GM21390 (cell line): ENCODE measurements around the gene CHD5.

Experiments
- ATAC-seq: cut with Tn5 transposase; IDR thresholded peaks from one replicate; pipeline ENCODE4 v1.9.1; 2021; ENCODE audit not compliant: unreplicated experiment

CHD5 gene

DNA sequence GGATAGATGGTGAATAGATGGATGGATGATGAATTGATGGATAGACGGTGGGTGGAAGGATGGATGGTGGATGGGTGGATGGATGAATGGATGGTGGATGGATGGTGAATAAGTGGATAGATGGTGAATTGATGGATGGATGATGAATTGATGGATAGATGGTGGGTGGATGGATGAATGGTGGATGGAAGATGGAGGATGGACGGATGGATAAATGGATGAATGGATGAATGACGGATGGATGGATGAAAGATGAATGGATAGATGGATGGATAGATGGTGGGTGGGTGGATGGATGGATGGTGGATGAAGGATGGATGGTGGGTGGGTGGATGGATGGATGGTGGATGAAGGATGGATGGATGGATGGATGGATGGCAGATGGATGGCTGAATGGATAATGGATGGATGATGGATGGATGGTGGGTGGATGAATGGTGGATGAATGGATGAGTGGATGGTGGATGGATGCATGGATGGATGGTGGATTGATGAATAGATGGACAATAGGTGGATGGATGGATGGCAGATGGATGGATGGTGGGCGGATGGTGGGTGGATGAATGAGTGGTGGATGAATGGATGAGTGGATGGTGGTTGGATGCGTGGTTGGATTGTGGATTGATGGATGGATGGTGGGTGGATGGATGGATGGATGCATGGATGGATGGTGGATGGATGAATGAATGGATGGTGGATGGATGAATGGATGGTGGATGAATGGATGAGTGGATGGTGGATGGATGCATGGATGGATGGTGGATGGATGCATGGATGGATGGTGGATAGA is 5.3 kb downstream of the CHD5 start:
- no peak for ATAC-seq

DNA sequence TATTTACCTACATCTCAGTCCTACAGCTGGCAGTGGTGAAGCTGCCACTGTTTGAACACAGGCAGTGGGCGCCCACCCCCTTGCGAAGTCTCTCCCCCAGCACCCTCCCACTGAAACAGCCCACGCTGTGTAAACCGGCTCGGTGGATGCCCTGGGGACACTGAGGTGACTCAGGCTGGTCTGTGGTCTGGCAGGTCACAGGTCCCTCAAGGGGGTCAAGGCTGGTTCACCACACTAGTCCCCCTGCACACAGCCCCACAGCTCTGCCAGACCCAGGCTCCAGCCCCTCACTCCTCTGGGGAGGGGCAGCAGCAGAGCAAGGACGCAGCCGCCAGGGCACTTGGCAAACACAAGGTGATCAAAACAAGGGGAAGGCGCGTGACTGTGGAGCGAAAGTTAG is 7.6 kb downstream of the CHD5 start:
- no peak for ATAC-seq

DNA sequence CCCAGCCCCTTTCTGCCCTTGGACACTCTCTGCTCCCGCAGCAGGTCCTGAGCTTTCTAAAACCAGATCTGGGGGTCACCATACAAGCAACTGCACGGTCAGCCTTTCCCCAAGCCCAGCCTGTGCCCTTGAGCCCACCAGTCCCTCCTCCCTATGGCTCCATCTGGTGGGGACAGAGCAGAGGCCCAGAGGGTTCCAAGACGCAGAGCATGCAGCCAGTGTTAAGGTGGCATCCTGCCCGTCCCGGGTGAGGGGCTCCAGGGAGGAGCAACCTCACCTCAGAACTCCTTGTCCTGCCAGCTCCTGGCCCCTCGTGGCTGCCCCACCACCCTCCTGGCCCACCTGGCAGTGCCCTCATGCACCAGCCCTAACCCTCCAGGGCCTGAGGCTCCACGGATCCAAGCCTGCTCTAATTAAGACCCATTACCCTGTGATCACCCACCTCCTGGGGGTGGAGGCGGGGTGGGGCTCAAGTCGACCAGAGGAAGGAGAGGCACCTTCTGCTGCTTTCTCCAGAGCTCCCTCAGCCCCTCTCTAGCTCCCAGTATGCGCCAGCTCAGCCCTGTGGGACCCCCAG is 8.5 kb downstream of the CHD5 start:
- ATAC-seq, result no peak

DNA sequence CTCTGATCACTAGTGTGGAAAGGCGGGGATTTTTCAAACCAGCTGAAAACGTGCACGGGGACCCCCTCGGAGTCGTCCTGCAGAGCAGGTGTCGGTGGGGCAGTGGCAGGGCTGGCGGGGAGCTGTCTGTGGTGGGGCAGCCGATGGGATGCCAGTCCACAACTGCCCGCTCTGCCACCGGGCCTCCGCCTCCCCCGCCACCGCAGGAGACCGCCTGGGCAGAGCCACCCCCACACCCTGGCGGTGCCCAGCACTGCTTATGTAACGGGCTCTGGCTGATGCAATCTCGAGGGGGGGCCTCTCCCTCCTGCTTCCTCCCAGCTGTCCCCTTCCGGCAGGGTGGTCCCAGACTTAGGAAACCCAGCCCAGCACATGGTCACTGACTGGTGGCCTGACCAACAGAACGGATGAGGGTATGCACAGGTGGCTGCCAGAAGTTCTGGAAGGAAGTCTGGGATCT is 9.3 kb downstream of the CHD5 start:
- ATAC-seq, result no peak

DNA sequence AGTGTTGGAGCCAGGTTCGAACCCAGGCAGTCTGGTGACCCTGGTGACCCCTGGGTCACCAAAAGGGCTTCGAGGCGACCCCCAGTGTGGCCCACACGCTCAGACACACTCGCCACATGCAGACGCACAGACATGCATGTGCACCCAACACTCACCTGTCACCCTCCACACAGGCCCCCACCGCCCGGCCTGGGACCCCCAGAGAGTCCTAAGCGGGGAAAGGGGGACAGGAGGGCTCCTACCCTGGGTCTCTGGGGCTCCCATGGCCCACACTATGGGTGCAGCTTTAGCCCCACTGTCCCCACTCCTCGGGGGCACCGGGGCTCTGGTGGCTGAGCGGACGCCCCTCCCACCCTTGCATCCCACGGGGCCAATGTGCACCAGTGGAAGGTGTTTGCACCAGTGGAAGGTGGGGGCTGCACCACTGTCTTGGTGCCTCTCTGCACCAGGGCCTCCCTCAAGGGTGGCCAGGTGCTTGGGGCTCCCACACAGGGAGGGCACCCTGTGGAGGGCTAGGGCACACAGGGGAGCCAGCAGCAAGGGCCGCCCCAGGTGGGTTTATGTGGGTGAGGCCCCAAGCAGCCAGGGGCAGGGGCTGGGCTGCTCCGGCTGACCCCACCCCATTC is 9.9 kb downstream of the CHD5 start:
- ATAC-seq, result no peak

DNA sequence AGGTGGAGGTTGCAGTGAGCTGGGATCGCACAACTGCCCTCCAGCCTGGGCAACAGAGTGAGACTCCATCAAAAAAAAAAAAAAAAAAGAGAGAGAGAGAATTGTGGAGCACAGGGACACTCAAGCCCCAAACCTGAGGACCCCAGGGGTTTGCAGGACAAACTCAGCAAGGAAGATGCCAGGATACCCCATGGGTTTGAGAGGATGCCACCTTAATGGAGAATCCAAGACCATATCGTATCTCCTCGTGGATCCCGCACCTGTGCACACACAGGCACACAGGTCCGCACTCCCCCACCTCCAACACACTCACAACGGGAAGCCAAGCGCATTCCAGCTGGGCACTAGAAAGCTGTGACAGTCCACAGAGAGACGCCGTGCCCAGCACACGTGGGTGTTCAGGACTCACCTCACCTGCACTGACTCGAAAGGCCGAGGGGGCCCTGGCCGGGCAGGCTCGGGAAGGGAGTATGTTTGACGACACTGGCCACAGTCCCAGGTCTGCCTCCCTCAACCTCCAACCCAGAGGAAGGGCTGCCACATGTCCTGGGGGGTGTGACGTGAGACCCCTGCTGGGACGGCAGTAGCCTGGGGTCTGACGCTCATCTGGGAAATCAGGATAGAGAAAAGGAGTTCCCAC is 11.1 kb downstream of the CHD5 start:
- ATAC-seq, result no peak

DNA sequence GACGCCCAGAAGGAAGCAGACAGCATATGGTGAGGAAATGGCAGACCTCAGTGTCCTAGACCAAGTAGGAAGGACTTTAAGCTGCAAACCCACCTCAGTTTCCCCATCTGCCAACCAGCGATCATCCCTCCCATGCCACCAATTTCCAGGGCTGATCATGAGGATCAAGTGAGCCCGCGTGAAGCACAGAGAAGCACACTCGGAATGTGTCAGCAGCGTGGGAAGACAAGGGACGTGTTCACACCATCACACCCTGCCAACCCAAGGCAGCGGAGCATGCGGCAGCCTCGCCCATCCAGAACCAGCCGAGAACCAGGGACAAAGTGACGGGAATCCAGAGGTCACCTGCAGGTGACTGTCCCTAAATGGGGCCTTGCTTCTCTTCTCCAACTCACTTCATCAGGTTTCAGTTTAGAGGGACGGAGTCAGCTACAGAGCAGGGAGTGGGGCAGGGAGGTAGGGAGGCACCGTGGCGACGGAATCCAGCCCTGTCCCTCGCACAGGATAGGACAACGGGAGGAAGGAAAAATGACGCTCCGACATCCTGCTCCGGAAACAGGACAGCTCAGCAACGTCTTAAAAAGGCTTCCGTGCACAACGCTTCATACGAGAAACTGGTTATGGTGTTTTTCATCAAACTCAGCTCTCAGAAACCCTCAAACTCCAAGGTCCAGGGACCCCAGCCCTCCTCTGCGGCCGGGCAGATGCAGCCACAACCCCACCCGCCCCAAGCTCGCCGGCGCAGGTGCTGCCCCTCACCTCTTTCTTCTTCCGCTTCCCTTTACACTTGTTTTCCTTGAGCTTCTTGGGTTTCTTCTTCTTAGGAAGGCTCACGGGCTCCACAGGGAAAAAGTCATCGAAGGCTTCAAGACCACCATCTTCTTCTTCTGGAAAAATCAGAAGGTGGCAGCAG is 12.5 kb downstream of the CHD5 start:
- no peak for ATAC-seq

DNA sequence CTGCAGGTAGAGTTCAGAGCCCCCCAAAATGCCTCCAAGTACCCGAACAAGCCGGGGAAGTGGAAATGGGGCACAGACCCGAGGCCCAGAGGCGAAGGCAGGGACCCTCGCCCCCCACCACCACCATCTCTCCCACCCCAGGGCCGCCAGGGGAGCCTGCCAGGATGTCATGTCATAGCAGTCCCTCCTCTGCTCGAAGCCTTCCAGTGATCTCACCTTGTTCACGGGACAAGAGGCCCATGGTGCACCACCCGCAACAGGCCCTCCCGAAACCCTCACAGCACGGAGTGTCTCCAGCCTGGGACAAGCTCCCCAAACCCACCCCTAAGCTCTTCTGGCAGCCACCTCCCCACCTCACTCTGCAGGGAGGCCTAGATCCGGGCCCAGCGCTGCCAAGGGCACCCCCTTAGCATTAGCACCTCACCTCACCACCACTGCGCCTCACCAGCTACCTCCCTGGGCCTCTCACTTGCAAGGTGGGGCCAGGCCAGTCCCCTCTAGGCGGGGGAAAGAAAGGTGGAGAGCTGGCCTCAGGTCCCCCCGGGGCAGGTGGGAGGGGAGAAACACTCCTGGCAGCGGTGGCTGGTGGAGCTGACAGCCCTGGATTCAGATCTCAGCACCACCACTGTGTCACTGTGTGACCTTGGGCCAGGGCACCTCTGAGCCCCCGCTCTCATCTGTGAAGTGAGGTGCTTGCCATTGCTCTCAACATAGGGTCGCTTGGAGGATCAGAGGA is 13.3 kb downstream of the CHD5 start:
- no peak for ATAC-seq

DNA sequence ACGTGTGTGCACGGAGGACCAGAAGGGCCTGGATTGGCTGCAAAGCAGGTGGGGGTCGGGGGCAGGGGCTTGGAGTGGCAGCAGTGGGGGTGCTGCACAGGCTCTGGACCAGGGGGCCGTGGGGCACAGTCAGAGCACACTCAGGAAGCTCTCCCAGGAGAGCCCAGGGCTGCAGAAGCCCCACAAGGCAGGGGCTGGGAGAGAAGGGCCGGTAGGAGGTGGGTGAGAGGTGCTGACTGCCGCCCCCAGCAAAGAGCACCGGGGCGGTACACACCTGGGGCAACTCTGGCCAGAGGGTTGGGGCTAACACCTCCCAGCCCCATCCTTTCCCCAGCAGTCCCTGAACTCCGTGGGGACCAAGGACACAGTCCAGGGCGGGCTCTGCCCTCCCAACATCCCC is 13.9 kb downstream of the CHD5 start:
- ATAC-seq, result no peak

DNA sequence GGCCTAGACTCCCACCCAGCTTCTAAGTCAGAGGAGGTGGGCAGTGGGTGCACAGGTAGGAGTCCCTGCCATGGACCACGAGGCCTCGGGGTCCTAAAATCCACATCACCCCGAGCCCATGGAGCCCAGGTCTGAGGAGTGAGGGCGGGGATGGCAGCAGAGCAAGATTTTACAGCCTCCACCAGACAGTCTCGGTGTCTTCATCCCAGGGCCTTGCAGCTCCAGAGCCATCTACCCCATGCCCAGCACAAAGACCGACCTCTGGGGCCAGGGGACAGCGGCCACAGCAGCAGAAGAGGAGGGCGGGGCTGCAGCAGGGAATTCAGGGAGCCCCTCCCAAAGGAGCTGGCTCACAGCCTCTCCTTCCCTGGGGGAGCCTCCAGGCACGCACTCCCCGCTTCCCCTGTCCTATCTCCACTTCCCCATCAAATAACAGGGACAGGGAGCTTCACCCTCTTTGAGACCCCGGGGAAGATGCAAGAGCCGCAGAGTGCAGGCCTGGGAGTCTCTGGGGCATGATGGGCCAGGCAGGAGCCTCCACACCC is 14.6 kb downstream of the CHD5 start:
- ATAC-seq, result no peak

DNA sequence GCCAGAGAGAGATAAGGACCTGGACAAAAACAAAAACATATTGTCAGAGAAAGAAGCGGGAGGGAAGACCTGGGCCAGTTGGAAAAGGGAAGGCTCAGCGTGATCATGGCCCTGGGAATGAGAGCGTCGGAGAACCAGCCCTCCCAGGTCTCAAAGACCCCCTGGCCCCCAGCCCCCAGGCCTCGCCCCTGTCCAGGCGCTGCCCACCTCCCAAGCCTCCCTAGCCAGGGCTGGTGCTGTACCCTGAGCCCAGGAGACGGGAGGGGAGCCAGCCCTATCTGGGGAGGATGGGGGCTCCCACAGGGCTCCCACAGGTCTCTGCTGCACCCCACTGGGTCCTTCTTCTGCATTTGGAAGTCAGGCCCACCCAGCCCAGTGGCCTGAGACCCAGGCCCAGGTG is 15.1 kb downstream of the CHD5 start:
- ATAC-seq, result no peak

DNA sequence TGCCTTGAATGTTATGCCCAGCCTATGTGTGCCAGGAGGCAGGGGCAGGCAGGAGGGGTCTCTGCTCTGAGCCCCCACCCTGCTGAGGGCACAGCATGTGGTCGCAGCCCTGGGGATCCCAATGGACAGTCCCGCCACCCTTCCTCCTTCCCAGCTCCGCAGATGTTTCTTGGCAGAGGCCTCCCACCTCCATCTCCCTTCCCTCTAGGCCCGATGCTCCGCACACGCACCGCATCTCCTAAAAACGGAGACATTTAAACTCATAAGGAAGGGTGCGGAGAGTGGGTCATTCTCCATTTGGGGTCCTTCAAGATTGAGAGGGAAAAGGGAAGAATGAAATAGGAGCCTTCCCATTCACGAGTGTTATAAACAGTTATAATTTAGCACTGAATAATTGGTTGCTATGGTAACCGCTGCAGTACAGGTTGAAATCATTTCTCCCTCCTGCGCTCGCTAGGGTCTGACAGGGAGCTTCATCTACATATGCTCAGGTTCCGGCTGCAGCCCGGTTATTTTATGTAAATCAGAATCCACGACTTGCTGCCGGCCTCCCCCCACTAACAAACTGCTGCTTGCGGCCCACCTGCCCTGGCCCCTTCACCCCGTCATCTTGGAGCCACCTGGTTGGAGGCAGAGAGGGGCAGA is 16.0 kb downstream of the CHD5 start:
- no peak for ATAC-seq

DNA sequence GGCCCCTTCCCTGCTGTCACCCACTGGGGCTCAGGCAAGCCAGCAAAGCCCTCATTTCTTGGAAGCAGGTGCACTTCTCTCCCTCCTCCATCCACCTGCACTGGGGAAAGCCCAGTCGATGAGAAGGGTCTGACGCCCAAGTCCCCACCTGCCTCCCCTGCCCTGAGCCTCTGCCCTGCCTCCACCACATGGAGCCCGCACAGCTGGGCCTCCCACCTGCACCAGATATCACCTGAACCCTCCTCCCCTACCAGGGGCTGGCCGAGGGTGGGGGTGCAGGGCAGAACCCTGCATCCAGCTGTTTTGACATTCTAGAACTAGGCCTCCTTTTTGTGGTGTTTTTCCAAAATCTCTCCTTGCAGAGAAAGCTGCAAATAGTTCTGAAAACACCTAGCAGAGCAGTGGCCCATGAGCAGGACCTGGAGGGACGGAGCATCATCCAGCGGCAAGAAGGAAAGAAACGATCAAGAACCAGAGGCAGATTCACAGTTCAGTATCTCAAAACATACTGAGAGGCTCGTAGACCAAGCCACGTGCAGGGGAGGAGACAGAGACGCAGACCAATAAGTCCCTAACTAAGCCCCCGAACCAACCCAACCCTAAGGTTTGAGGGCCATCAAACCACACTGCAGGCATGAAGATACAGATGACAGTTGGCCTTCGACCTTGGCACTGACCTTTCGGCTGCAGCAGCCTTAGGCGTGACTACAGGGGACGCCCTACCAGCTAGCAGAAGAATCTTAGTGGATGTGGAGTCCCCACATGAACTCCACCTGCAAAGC is 16.7 kb downstream of the CHD5 start:
- ATAC-seq, result no peak

DNA sequence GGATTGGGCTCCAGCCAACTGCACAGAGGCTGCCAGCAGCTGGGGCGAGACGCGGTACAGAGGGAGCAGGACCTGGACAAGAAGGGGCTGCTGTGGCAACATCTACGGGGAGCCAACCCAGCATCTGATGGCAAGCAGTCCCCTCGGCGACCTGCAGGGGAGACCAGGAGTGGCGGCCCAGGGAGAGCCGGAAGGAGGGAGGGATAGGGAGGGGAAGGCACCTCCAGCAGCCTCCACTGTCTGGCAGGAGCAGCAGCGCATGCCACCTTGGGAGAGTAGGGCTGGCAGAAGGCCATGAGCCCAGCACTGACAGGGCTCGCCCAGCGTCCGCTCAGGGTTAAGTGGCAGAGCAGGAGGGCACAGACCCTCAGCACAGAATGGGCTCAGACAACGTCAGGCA is 17.3 kb downstream of the CHD5 start:
- no peak for ATAC-seq

DNA sequence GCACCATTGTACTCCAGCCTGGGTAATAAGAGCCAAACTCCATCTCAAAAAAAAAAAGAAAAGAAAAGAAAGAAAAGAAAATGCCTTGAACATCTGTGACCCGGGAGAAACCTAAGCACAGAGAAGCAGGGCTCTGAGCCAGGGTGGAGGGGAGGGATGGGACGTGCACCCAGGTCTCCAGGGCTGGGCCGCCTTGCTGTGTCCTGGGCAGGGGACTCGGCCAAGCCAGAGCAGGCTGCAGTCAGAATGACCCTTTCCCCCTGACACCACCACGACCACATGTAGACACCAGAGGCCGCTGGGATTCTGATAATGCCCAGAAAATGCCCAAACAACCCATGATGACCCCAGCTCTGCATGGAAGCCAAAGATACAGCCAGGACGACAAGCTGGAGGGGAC is 17.8 kb downstream of the CHD5 start:
- ATAC-seq, result no peak

DNA sequence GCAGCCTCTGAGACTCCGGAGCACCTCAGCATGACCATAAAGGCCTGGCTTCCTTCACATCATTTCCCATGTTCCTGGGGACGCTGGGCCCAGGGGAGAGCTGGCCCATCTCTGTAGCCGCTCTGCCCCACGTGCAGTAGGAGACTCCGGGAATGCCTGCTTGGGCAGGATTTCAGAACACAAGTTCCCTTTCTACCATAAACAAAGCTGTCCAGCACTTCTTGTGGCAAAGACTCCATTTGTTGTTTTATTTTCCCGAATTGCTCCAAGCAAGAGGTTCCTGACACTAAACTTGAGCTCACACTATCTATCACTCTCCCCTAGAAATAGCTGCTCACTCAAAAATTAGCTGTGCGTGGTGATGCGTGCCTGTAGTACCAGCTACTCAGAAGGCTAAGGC is 21.9 kb downstream of the CHD5 start:
- ATAC-seq, result no peak

DNA sequence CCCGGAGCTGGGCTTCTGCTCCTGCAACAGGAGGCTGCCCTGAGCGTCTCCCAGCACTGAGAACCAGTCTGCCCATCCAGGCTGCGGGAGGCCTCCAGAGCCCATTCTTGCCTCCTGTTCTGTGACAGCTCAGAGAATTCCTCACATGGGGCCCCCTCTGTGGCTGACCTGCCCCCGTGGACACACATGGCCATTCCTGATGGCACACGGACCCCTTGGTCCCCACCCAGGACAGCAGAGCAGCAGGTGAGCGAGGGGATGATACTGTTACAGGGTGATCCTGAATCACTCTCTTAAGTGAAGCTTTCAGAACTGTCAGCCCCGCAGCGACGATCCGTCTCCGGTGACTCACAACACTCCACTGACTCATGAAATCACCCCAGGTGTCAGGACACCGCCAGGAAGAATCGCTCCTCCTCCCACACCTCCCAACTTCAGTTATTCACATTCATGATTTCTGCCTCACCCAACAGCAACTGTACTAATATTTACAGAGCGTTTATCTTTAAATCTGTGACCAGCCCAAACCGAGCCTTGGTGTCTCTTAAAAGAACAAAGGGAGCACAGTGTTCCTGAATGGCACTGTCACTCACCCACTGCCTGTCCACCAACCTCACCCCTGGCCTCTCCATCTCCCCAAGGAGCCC is 22.5 kb downstream of the CHD5 start:
- no peak for ATAC-seq

DNA sequence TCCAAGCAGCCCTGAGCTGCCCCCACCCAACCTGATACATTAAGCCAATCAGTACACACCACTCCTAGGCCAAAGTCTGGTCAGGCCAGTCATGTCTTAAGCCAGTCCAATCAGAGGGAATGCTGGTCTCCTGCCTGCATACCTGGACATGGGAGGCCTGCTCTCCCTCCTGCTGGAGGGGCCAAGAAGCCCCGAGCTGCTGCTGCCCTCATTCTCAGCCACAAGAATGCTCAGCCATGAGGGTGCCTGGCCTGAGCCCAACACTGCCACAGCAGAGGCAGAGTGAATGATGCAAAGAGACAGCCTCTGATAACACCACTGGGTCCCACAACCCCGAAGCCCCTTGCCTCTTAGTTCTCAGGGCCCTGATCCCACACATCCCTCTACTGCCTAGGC is 23.0 kb downstream of the CHD5 start:
- ATAC-seq, result no peak
